Measurements from ENCODE around the gene NCOR2. TPM values are rescaled to one million over a fixed set of nuclear protein-coding genes. Genes with fewer than 3 reads are reported as not detected.
"Not testable (repeated sequence)": the region's sequence is repeated elsewhere in the genome, so short reads cannot be mapped to it uniquely, and the experiment has no call there.

The NCOR2 gene
- total RNA-seq, 1 experiment from 2014 or later = 33.3 TPM

GRCh38 chr12:124601706-124602105 lies 34.3 kb upstream of the NCOR2 start:
- no peak for DNase-seq (ENCODE audit: low spot score)

- peak; percentile 38 for DNase-seq (ENCODE audit: low spot score)
These were observed 31.9 kb upstream of the NCOR2 start for GRCh38 chr12:124599074-124599999.

GRCh38 chr12:124597041-124597440 lies 29.6 kb upstream of the NCOR2 start:
- DNase-seq (ENCODE audit: low spot score) = no peak

DNA sequence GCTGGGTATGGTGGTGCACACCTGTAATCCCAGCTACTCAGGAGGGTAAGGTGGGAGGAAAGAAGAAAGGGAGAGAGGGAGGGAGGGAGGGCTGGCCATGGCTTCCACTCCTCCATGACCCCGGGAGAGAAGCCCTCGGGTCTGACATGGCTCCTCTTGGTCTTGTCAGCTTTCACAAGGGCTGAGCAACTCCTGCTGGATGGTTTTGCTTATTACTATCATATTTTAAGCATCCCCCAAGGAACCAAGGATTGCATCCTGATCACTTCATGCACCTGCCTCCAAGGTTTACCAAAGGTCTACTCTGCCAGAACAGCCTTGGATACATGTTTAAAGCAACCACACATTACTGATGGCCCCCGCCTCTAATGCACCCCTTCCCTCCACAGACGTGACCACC lies 28.0 kb upstream of the NCOR2 start:
- no peak for DNase-seq (ENCODE audit: low spot score)

DNA sequence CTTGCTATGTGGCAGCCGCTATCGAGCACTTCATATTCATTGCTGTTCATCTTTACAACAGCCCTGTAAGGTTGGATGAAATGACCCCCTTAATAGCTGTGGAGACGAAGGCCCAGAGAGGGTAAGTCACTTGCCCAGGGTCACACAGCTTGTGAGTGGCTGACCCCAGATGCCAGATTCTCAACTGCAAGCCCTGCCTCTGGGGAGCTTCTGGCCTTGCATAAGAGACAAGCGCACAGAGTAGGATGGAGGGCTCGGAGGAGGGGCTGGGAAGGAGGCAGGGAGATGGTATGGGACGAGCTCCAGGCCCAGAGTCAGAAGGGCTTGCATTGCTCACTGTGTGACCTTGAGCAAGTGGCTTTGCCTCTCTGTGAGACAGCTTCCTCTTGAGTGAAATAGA lies 27.4 kb upstream of the NCOR2 start:
- no peak for DNase-seq (ENCODE audit: low spot score)

GRCh38 chr12:124593851-124594401 lies 26.5 kb upstream of the NCOR2 start:
- DNase-seq (ENCODE audit: low spot score) = no peak

- DNase-seq (ENCODE audit: low spot score) = no peak
These were observed 25.8 kb upstream of the NCOR2 start for GRCh38 chr12:124593176-124593575.

- DNase-seq (ENCODE audit: low spot score) = peak; percentile 51
These were observed 25.2 kb upstream of the NCOR2 start for GRCh38 chr12:124592481-124593160.

- peak; percentile 84 for DNase-seq (ENCODE audit: low spot score)
These were observed 24.6 kb upstream of the NCOR2 start for GRCh38 chr12:124592050-124592449.

GRCh38 chr12:124590447-124590846 lies 23.0 kb upstream of the NCOR2 start:
- no peak for DNase-seq (ENCODE audit: low spot score)

DNA sequence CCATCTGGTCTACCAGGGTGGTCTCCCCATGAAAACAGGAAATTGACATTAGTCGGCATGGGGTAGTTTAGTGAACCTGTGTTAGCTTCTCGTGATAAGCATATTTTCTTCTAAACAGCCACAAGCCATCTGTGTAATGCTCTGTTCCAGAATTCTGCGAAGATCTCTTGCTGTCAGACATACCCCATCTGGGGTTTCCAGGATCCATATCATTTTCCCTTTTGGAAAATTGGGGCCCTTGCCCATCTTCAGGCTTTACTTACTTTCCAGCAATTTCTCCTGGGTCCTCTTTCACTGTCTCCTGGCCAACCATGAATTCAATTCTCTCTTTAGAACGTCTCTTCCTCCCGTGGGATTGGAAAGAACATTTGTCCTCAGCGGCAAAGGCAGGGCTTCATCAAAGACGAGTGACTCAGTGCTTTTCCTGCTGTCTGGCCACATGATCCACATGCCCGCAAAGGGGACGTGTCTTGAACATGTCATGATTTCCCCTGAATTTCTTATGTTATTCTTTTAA lies 21.4 kb upstream of the NCOR2 start:
- peak; percentile 75 for DNase-seq (ENCODE audit: low spot score)

GRCh38 chr12:124588018-124588634 lies 20.7 kb upstream of the NCOR2 start:
- no peak for DNase-seq (ENCODE audit: low spot score)

DNA sequence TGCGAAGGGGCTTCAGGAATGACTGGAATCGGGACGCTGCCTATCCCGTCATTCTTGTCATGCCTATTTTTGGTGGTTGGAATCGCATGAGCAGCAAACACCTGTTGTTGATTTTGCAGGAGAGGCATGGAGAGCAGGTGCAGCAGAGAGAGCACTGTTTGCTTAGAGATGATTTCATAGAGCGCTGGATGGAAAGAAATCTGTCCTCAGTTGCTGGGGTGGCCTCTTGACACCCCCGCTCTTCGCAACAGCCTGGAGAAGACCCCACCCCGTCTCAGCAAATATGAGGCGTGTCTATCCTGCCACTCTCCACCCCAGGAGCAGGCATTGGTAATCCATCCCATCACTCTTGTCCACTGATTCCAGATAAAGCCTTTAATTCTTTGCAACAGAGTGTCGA lies 19.3 kb upstream of the NCOR2 start:
- DNase-seq (ENCODE audit: low spot score) = no peak

GRCh38 chr12:124584494-124584893 lies 17.1 kb upstream of the NCOR2 start:
- DNase-seq (ENCODE audit: low spot score) = not testable (repeated sequence)

- DNase-seq (ENCODE audit: low spot score) = no peak
These were observed 16.4 kb upstream of the NCOR2 start for GRCh38 chr12:124583854-124584253.

GRCh38 chr12:124582108-124582424 lies 14.7 kb upstream of the NCOR2 start:
- no peak for DNase-seq (ENCODE audit: low spot score)

DNA sequence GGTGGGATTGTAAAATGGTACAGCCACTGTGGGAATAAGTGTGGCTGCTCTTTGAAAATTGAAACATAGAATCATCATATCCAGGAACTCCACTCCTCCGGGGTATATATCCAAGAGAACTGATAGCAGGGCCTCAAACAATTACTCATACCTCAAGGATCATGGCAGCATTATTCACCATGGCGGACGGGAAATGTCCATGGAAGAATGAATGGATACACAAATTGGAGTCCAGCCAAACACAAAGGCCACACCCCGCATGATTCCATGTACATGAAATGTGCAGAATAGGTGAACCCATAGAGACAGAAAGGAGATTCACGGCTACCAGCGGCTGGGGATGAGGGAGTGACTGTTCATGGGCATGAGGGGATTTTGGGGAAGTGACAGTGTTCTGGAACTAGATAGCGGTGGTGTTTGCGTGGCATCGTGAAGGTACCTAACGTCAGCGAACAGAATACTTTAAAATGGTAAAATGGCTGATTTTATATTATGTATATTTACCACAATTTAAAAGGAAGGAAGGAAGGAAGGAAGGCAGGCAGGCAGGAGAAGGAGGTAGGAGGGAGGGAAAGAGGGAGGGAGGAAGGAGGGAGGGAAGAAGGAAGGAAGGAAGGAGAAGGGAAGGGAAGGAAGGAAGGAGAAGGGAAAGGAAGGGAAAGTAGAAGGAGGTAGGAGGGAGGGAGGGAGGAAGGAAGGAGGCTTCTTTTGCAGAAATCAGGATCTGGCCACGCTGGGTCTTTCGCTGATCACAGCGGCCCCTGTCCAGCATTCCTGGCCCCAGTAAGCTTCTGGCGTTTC lies 14.1 kb upstream of the NCOR2 start:
- peak; percentile 54 for DNase-seq (ENCODE audit: low spot score)

DNA sequence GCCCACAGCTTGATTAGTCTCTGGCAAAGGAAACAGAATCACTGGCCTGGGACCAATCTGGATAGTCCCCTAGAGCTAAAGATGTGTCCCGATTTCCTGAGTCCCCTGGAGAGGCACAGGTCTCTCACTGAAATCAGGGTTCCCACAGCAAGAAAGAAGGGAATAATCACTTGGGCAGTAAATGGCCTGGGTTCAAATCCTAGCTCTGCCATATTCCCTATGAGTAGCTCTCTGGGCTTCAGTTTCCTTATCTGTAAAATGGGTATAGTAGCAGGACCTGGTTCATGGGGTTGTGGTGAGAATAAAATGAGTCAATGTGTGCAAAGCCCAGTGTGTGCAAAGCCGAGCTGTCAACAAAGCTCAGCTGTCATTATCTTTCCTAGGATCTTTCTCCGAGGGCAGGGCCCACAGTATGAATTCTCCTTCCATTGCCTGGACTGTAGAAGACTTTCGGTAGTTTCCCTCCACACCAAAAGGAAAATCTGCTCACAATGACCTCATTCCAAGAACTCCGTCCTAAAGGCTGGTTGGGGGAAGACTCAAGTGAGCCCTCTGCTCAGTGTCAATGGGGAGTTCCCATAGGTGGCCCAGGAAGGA lies 12.6 kb upstream of the NCOR2 start:
- no peak for DNase-seq (ENCODE audit: low spot score)

DNA sequence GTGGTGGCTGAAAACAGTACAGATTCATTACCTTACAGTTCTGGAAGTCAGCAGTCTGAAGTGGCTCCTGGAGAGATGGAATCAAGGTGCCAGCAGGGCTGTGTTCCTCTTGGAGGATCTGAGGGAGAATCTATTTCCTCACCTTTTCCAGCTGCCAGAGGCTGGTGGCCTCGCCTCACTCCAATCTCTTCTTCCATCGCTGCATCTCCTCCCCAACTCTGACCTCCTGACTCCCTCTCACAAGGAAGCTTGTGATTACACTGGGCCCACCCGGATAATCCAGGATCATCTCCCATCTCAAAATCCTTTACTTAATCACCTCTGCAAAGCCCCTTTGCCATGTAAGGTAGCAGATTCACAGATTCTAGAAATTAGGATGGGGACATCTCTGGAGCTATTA lies 11.4 kb upstream of the NCOR2 start:
- DNase-seq (ENCODE audit: low spot score) = no peak

DNA sequence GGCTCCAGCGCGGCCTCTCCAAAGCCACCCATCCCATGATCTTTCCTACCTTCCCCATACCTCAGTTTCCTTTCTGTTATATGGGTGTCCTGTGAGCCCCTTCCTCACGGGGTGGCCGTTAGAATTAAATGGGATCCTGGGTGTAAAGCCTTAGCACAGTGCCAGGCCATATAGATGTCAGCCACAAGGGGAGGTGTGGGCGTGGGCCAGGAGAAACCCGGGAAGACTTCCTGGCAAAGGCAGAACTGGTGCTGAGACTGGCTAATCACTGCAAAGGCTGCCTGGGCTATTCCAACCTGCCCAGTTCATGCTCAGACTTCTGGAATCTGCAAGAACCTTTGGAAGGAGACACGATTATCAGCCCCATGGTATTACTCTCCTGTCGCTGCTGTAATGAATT lies 11.0 kb upstream of the NCOR2 start:
- no peak for DNase-seq (ENCODE audit: low spot score)

GRCh38 chr12:124577986-124578385 lies 10.6 kb upstream of the NCOR2 start:
- DNase-seq (ENCODE audit: low spot score) = no peak
